ENCODE results near the gene SLFNL1.

Gene SLFNL1

GRCh38 chr1:41021526-41022308, at the start of gene SLFNL1:
Gene SLFNL1 (minus strand): TSS chr1:41021725. CDS start chr1:41020660, 1,065 bp downstream.
- no peak for DNase-seq (ENCODE audit: low read depth)

GRCh38 chr1:41056907-41057306, 35.4 kb upstream of the SLFNL1 start:
- no peak for DNase-seq (ENCODE audit: low read depth)

GRCh38 chr1:41053316-41053715, 31.8 kb upstream of the SLFNL1 start:
- no peak for DNase-seq (ENCODE audit: low read depth)

- DNase-seq (ENCODE audit: low read depth): no peak
Observed at GRCh38 chr1:41051022-41051421, 29.5 kb upstream of the SLFNL1 start.

- no peak for DNase-seq (ENCODE audit: low read depth)
Observed at GRCh38 chr1:41048540-41048939, 27.0 kb upstream of the SLFNL1 start.

- no peak for DNase-seq (ENCODE audit: low read depth)
Observed at GRCh38 chr1:41046347-41046775, 24.8 kb upstream of the SLFNL1 start.

- DNase-seq (ENCODE audit: low read depth): no peak
Observed at GRCh38 chr1:41045740-41046139, 24.2 kb upstream of the SLFNL1 start.

GRCh38 chr1:41044187-41044586, 22.7 kb upstream of the SLFNL1 start:
- DNase-seq (ENCODE audit: low read depth): no peak

GRCh38 chr1:41041614-41042270, 20.2 kb upstream of the SLFNL1 start:
- no peak for DNase-seq (ENCODE audit: low read depth)

- no peak for DNase-seq (ENCODE audit: low read depth)
Observed at GRCh38 chr1:41038110-41038509, 16.6 kb upstream of the SLFNL1 start.

GRCh38 chr1:41037116-41037903, 15.8 kb upstream of the SLFNL1 start:
- DNase-seq (ENCODE audit: low read depth): no peak

- no peak for DNase-seq (ENCODE audit: low read depth)
Observed at GRCh38 chr1:41033272-41033671, 11.7 kb upstream of the SLFNL1 start.

- DNase-seq (ENCODE audit: low read depth): no peak
Observed at GRCh38 chr1:41032147-41032546, 10.6 kb upstream of the SLFNL1 start.

GRCh38 chr1:41030872-41031616, 9.5 kb upstream of the SLFNL1 start:
- DNase-seq (ENCODE audit: low read depth): no peak

GRCh38 chr1:41028034-41028642, 6.6 kb upstream of the SLFNL1 start:
- no peak for DNase-seq (ENCODE audit: low read depth)

- DNase-seq (ENCODE audit: low read depth): no peak
Observed at GRCh38 chr1:41025979-41026819, 4.7 kb upstream of the SLFNL1 start.

GRCh38 chr1:41024953-41025352, 3.4 kb upstream of the SLFNL1 start:
- no peak for DNase-seq (ENCODE audit: low read depth)

- no peak for DNase-seq (ENCODE audit: low read depth)
Observed at GRCh38 chr1:41023279-41023990, 1.9 kb upstream of the SLFNL1 start.

GRCh38 chr1:41022424-41022823, 899 bp upstream of the SLFNL1 start:
- no peak for DNase-seq (ENCODE audit: low read depth)

GRCh38 chr1:41020654-41021053, 871 bp downstream of the SLFNL1 start:
- no peak for DNase-seq (ENCODE audit: low read depth)
